NCI-H2227 treated with DMSO at 0.1 percent for 48 hours (cell line): ENCODE results near the gene NOP16.

Experiments
- DNase-seq: peaks from one replicate; lab custom pipeline; 2025; lab: John Stamatoyannopoulos, UW

NOP16 gene

DNA sequence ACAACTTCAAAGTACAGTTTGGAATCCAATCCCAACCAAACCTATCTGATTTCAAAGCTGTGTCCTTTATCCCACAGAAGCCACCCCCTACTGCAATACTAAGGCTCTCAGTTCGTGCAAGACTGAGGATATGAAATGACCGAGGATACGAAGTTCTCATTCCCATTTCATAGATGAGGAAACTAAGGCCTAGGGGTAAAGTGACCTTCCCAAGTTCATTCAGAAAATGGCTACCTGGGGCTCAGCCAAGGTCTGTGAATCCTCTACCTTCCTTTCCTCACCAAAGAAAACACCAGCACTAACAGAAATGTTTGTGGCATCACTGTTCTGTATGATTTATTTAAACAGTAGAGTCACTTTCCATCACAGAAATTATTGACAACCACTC is 32.2 kb downstream of the NOP16 start:
- no peak for DNase-seq

- no peak for DNase-seq
These were observed 32.8 kb downstream of the NOP16 start for GRCh38 chr5:176355400-176356178.

- DNase-seq: no peak
These were observed 34.9 kb downstream of the NOP16 start for GRCh38 chr5:176353533-176353932.

DNA sequence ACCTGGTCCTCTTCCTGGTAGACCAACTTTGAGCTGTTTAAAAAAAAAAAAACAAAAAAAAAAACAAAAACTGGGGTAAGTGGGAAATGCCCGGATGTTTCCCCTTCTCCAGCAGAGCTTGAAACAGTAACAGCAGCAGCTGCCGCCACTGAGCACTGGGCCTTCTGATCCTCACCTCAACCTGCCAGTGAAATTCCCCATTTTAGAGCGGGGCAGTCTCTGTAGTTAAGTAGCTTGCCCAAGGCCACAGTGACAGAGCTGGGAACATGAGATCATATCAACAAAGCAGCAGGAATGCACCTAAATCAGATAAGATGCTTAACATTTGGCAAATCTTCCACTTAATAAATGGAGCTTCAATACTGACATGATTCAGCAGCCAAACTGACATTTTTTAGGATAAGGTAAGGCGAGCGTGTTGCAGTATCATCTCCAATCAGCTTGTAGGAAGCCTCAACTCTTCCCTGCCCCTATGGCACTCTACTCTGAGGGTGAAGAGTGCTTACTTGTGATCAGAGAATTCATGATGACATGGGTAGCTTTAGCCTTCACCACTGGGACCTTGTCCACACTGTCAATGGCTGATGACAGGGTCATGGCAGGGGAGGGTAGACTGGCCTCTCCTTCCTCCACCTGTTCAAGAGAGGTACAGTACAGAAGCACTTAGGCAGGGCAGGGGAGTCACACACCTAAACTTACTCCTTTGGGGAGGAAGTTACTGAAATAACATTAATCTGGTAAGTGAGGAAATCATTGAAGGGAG is 36.1 kb downstream of the NOP16 start:
- DNase-seq: no peak

GRCh38 chr5:176350416-176350815 is 38.0 kb downstream of the NOP16 start:
- DNase-seq: no peak

GRCh38 chr5:176342766-176343458 is 45.5 kb downstream of the NOP16 start:
- DNase-seq: no peak

DNA sequence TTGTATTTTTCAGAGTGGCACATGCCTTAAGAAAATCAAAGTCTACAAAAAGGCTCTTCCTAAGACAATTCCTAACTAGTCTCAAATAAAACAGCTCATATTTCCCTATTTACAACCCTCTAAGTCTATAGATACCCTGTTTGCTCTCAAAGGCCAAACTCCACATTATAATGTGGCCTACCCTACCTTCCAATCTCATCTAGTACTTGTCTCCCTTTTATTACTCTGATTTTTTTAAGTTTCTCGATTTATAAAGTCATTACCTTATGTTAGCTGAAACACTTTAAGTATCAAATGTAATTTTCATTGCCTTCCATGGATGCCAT is 46.3 kb downstream of the NOP16 start:
- no peak for DNase-seq

- no peak for DNase-seq
These were observed 46.9 kb downstream of the NOP16 start for GRCh38 chr5:176341325-176342157.

DNA sequence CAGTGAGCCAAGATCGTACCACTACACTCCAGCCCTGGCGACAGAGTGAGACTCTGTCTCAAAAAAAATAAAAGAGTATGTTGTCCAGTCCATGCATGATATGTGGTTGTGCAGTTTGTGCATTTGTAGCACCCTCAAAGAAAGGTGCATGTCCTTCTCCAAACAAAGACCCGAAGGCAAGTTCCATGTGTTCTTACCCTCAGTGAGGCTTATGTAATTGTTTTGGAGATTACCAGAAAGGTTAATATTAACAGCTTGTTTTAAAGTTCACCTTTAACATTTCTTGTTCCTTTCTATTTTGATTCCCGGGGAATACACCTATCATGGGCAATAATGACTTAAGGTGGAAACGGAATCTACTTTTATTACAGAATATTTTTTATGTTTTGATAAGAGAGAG is 49.1 kb downstream of the NOP16 start:
- no peak for DNase-seq

DNA sequence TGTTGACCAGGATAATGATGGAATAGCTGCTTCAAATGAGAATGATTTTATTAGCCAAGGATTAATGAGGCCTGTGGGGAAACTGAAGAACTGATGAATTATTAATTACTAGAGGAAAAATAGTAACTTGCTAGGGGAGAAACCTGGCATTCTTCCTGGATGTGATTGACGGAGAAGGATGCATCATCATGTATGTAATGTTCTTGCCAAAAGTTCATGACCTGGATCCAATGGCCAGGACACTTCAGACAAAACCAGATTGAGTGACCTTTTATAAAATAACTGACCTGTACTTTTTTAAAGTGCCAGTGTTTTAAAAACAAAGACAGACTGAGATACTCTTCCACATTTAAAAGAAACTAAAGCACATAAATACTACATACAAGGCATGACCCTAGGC is 50.5 kb downstream of the NOP16 start:
- no peak for DNase-seq

GRCh38 chr5:176334031-176334770 is 54.2 kb downstream of the NOP16 start:
- no peak for DNase-seq
